ENCODE results near the gene SLC39A11.

The SLC39A11 gene

GRCh38 chr17:72954579-72954978 is 137.9 kb downstream of the SLC39A11 start:
- Histone ChIP-seq H3K4ac (ENCODE audit: low read depth in 1 of 2, low read length in 2 of 2) (no peak overlapping the region), H3K9ac (ENCODE audit: low read length) (no peak overlapping the region), H2BK12ac (ENCODE audit: low read length in 2 of 2) (no peak overlapping the region), H3K14ac (ENCODE audit: low read length in 2 of 2) (no peak overlapping the region), H3K18ac (ENCODE audit: low read depth in 1 of 2, low read length in 2 of 2) (no peak overlapping the region), H3K27ac (ENCODE audit: low read length, poor library complexity, severe bottlenecking) (no peak overlapping the region), H3K4me3 (ENCODE audit: insufficient read depth in 1 of 2, low read depth in 1 of 2, low read length in 2 of 2) (no peak overlapping the region), H3K27me3 (ENCODE audit: control insufficient read depth in 1 of 2, insufficient read depth in 1 of 2, low read length in 2 of 2) (no peaks in the 10 kb centered on the region), H3K36me3 (ENCODE audit: control insufficient read depth in 1 of 2, insufficient read depth in 2 of 2, low read depth in 1 of 2, low read length in 2 of 2) (no peaks in the 10 kb centered on the region), H2AK5ac (ENCODE audit: low read length, severe bottlenecking) (no peak overlapping the region), H4K8ac (ENCODE audit: low read length) (no peak overlapping the region), H2AFZ (ENCODE audit: low read depth, low read length) (no peak overlapping the region), H3K9me3 (ENCODE audit: control insufficient read depth, low read length) (no peaks in the 10 kb centered on the region), H4K91ac (ENCODE audit: low read length) (no peak overlapping the region), H3K4me1 (ENCODE audit: control insufficient read depth, insufficient read depth, low read depth, low read length) (peaks cover 6% of the 10 kb centered on the region), H3K23ac (ENCODE audit: low read length in 2 of 2) (no peak overlapping the region), H2BK15ac (ENCODE audit: low read depth, poor library complexity, severe bottlenecking) (no peak overlapping the region), H2BK5ac (ENCODE audit: low read depth, low read length, poor library complexity, severe bottlenecking) (no peak overlapping the region), H3K79me1 (replicated peaks; ENCODE audit: low read length, poor library complexity, severe bottlenecking) (peaks cover 13% of the 10 kb centered on the region), H2BK120ac (ENCODE audit: low read depth, low read length) (no peak overlapping the region), H3K4me2 (ENCODE audit: low read length, poor library complexity, severe bottlenecking) (no peak overlapping the region)
- no peak for DNase-seq
- WGBS, result 95% methylated on average over 8 of the region's 8 CpGs

- no peak overlapping the region for H3K14ac ChIP-seq (ENCODE audit: low read length in 2 of 2)
- H2BK120ac ChIP-seq (ENCODE audit: low read depth, low read length), result no peak overlapping the region
- H3K23ac ChIP-seq (ENCODE audit: low read length in 2 of 2), result no peak overlapping the region
- no peak overlapping the region for H2AK5ac ChIP-seq (ENCODE audit: low read length, severe bottlenecking)
- no peak overlapping the region for H3K4me3 ChIP-seq (ENCODE audit: insufficient read depth in 1 of 2, low read depth in 1 of 2, low read length in 2 of 2)
- H3K4me1 ChIP-seq (ENCODE audit: control insufficient read depth, insufficient read depth, low read depth, low read length), result peaks cover 6% of the 10 kb centered on the region
- H3K4ac ChIP-seq (ENCODE audit: low read depth in 1 of 2, low read length in 2 of 2), result no peak overlapping the region
- peaks cover 13% of the 10 kb centered on the region for H3K79me1 ChIP-seq (replicated peaks; ENCODE audit: low read length, poor library complexity, severe bottlenecking)
- H3K4me2 ChIP-seq (ENCODE audit: low read length, poor library complexity, severe bottlenecking), result no peak overlapping the region
- H4K8ac ChIP-seq (ENCODE audit: low read length), result no peak overlapping the region
- no peak overlapping the region for H3K27ac ChIP-seq (ENCODE audit: low read length, poor library complexity, severe bottlenecking)
- DNase-seq, result no peak
- no peaks in the 10 kb centered on the region for H3K36me3 ChIP-seq (ENCODE audit: control insufficient read depth in 1 of 2, insufficient read depth in 2 of 2, low read depth in 1 of 2, low read length in 2 of 2)
- H4K91ac ChIP-seq (ENCODE audit: low read length), result no peak overlapping the region
- H2BK5ac ChIP-seq (ENCODE audit: low read depth, low read length, poor library complexity, severe bottlenecking), result no peak overlapping the region
- H2AFZ ChIP-seq (ENCODE audit: low read depth, low read length), result no peak overlapping the region
- H3K9ac ChIP-seq (ENCODE audit: low read length), result no peak overlapping the region
- WGBS, result 86% methylated on average over 11 of the region's 11 CpGs
- H3K27me3 ChIP-seq (ENCODE audit: control insufficient read depth in 1 of 2, insufficient read depth in 1 of 2, low read length in 2 of 2), result no peaks in the 10 kb centered on the region
- no peak overlapping the region for H2BK12ac ChIP-seq (ENCODE audit: low read length in 2 of 2)
- no peaks in the 10 kb centered on the region for H3K9me3 ChIP-seq (ENCODE audit: control insufficient read depth, low read length)
- no peak overlapping the region for H2BK15ac ChIP-seq (ENCODE audit: low read depth, poor library complexity, severe bottlenecking)
- no peak overlapping the region for H3K18ac ChIP-seq (ENCODE audit: low read depth in 1 of 2, low read length in 2 of 2)
Observed at GRCh38 chr17:72953621-72954020, 138.9 kb downstream of the SLC39A11 start.

GRCh38 chr17:72952641-72953315 is 139.7 kb downstream of the SLC39A11 start:
- no peak overlapping the region for H2AK5ac ChIP-seq (ENCODE audit: low read length, severe bottlenecking)
- H3K4me3 ChIP-seq (ENCODE audit: insufficient read depth in 1 of 2, low read depth in 1 of 2, low read length in 2 of 2), result no peak overlapping the region
- no peak overlapping the region for H3K9ac ChIP-seq (ENCODE audit: low read length)
- H3K4ac ChIP-seq (ENCODE audit: low read depth in 1 of 2, low read length in 2 of 2), result no peak overlapping the region
- peaks cover 16% of the 10 kb centered on the region for H3K79me1 ChIP-seq (replicated peaks; ENCODE audit: low read length, poor library complexity, severe bottlenecking)
- H3K4me1 ChIP-seq (ENCODE audit: control insufficient read depth, insufficient read depth, low read depth, low read length), result peaks cover 6% of the 10 kb centered on the region
- H2BK15ac ChIP-seq (ENCODE audit: low read depth, poor library complexity, severe bottlenecking), result no peak overlapping the region
- no peaks in the 10 kb centered on the region for H3K9me3 ChIP-seq (ENCODE audit: control insufficient read depth, low read length)
- no peak overlapping the region for H3K27ac ChIP-seq (ENCODE audit: low read length, poor library complexity, severe bottlenecking)
- no peak overlapping the region for H3K4me2 ChIP-seq (ENCODE audit: low read length, poor library complexity, severe bottlenecking)
- H3K23ac ChIP-seq (ENCODE audit: low read length in 2 of 2), result no peak overlapping the region
- H4K8ac ChIP-seq (ENCODE audit: low read length), result no peak overlapping the region
- no peak overlapping the region for H2BK5ac ChIP-seq (ENCODE audit: low read depth, low read length, poor library complexity, severe bottlenecking)
- H3K27me3 ChIP-seq (ENCODE audit: control insufficient read depth in 1 of 2, insufficient read depth in 1 of 2, low read length in 2 of 2), result no peaks in the 10 kb centered on the region
- no peak overlapping the region for H3K14ac ChIP-seq (ENCODE audit: low read length in 2 of 2)
- WGBS, result 83% methylated on average over 9 of the region's 10 CpGs
- H2BK120ac ChIP-seq (ENCODE audit: low read depth, low read length), result no peak overlapping the region
- peak; percentile 5 for DNase-seq
- no peak overlapping the region for H2AFZ ChIP-seq (ENCODE audit: low read depth, low read length)
- no peak overlapping the region for H3K18ac ChIP-seq (ENCODE audit: low read depth in 1 of 2, low read length in 2 of 2)
- no peak overlapping the region for H4K91ac ChIP-seq (ENCODE audit: low read length)
- no peaks in the 10 kb centered on the region for H3K36me3 ChIP-seq (ENCODE audit: control insufficient read depth in 1 of 2, insufficient read depth in 2 of 2, low read depth in 1 of 2, low read length in 2 of 2)
- no peak overlapping the region for H2BK12ac ChIP-seq (ENCODE audit: low read length in 2 of 2)

- no peak overlapping the region for H4K8ac ChIP-seq (ENCODE audit: low read length)
- no peak overlapping the region for H2AK5ac ChIP-seq (ENCODE audit: low read length, severe bottlenecking)
- no peaks in the 10 kb centered on the region for H3K27me3 ChIP-seq (ENCODE audit: control insufficient read depth in 1 of 2, insufficient read depth in 1 of 2, low read length in 2 of 2)
- no peak overlapping the region for H2BK5ac ChIP-seq (ENCODE audit: low read depth, low read length, poor library complexity, severe bottlenecking)
- no peak overlapping the region for H3K18ac ChIP-seq (ENCODE audit: low read depth in 1 of 2, low read length in 2 of 2)
- H3K79me1 ChIP-seq (replicated peaks; ENCODE audit: low read length, poor library complexity, severe bottlenecking), result peaks cover 18% of the 10 kb centered on the region
- no peaks in the 10 kb centered on the region for H3K36me3 ChIP-seq (ENCODE audit: control insufficient read depth in 1 of 2, insufficient read depth in 2 of 2, low read depth in 1 of 2, low read length in 2 of 2)
- no peak overlapping the region for H3K9ac ChIP-seq (ENCODE audit: low read length)
- no peak overlapping the region for H3K27ac ChIP-seq (ENCODE audit: low read length, poor library complexity, severe bottlenecking)
- no peak overlapping the region for H3K23ac ChIP-seq (ENCODE audit: low read length in 2 of 2)
- H3K4me1 ChIP-seq (ENCODE audit: control insufficient read depth, insufficient read depth, low read depth, low read length), result peaks cover 6% of the 10 kb centered on the region
- no peak for DNase-seq
- no peak overlapping the region for H2BK120ac ChIP-seq (ENCODE audit: low read depth, low read length)
- H2AFZ ChIP-seq (ENCODE audit: low read depth, low read length), result no peak overlapping the region
- no peak overlapping the region for H2BK15ac ChIP-seq (ENCODE audit: low read depth, poor library complexity, severe bottlenecking)
- WGBS, result 62% methylated on average over 5 of the region's 5 CpGs
- no peak overlapping the region for H4K91ac ChIP-seq (ENCODE audit: low read length)
- no peaks in the 10 kb centered on the region for H3K9me3 ChIP-seq (ENCODE audit: control insufficient read depth, low read length)
- no peak overlapping the region for H3K14ac ChIP-seq (ENCODE audit: low read length in 2 of 2)
- no peak overlapping the region for H3K4ac ChIP-seq (ENCODE audit: low read depth in 1 of 2, low read length in 2 of 2)
- no peak overlapping the region for H2BK12ac ChIP-seq (ENCODE audit: low read length in 2 of 2)
- H3K4me3 ChIP-seq (ENCODE audit: insufficient read depth in 1 of 2, low read depth in 1 of 2, low read length in 2 of 2), result no peak overlapping the region
- H3K4me2 ChIP-seq (ENCODE audit: low read length, poor library complexity, severe bottlenecking), result no peak overlapping the region
Observed at GRCh38 chr17:72952220-72952619, 140.3 kb downstream of the SLC39A11 start.

All from mesenchymal stem cell (in vitro differentiated cells and primary cell).